MM.1S (cell line): ENCODE data around the gene PARD3.

ENCODE experiments used
- CTCF ChIP-seq: fragments of 300-600 bp; sonication (generic); IDR thresholded peaks from 2 replicates; pipeline ENCODE4 v1.5.1; 2016; ENCODE audit warnings: antibody characterized with exemption, low read length, mixed read lengths
- EZH2 ChIP-seq: fragments of 300-600 bp; sonication (generic); optimal IDR thresholded peaks from 2 replicates; pipeline ENCODE3; 2017; ENCODE audit warnings: low read depth, mild to moderate bottlenecking, antibody characterized with exemption, low read length, mixed read lengths
- EZH2phosphoT487 ChIP-seq: fragments of 300-600 bp; sonication (generic); IDR thresholded peaks from 2 replicates; pipeline ENCODE4 v1.6.1; 2018; ENCODE audit warnings: antibody characterized with exemption, low read length

- TF ChIP-seq CTCF (no peak), EZH2phosphoT487 (no peak), EZH2 (no peak)
Measured at GRCh38 chr10:34408956-34409355, 406.1 kb downstream of the PARD3 start.
